Measurements from ENCODE around the gene PPP1R1B. TPM values are rescaled to one million over a fixed set of nuclear protein-coding genes. Genes with fewer than 3 reads are reported as not detected.
A peak's percentile ranks its signal among the peaks of the same experiment; 100 is the strongest.

Gene PPP1R1B
- total RNA-seq, 1 donor from 2014 or later = not detected

DNA sequence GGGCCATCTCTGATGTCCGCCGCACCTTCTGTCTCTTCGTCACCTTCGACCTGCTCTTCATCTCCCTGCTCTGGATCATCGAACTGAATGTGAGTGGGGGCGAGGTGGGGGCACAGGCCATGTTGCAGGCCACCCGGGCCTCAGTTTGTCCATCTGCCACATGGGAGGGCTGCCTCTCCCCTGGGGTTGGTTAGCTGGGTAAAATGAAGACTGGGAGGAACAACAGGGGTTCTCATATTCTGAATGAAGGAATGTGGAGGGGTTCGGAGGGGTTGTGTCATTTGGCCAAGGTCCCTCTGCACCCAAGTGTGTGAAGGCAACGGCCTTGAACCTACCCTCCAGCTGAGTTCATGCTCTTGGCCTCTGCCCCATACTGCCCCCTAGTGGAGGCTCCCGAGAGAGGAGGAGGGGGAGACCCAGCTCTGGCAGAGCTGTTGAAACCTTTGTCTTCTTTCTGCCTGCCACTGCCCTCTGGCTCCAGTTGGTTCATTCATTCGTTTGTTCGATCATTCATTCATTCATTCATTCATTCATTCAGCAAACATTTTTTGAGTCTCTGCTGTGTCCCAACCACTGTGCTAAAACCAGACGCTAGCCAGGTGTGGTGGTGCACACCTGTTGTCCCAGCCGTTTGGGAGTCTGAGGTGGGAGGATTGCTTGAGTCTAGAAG, 27.0 kb downstream of the PPP1R1B start:
- no peak for DNase-seq (ENCODE audit: low read depth)
- no peak overlapping the region for H3K4me3 ChIP-seq (ENCODE audit: low read depth, low read length)
- TF ChIP-seq, protein P1, sequence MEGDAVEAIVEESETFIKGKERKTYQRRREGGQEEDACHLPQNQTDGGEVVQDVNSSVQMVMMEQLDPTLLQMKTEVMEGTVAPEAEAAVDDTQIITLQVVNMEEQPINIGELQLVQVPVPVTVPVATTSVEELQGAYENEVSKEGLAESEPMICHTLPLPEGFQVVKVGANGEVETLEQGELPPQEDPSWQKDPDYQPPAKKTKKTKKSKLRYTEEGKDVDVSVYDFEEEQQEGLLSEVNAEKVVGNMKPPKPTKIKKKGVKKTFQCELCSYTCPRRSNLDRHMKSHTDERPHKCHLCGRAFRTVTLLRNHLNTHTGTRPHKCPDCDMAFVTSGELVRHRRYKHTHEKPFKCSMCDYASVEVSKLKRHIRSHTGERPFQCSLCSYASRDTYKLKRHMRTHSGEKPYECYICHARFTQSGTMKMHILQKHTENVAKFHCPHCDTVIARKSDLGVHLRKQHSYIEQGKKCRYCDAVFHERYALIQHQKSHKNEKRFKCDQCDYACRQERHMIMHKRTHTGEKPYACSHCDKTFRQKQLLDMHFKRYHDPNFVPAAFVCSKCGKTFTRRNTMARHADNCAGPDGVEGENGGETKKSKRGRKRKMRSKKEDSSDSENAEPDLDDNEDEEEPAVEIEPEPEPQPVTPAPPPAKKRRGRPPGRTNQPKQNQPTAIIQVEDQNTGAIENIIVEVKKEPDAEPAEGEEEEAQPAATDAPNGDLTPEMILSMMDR (IDR thresholded peaks at IDR 0.05; ENCODE audit: insufficient read depth, low read length, poor library complexity, severe bottlenecking) = peak; percentile 76

DNA sequence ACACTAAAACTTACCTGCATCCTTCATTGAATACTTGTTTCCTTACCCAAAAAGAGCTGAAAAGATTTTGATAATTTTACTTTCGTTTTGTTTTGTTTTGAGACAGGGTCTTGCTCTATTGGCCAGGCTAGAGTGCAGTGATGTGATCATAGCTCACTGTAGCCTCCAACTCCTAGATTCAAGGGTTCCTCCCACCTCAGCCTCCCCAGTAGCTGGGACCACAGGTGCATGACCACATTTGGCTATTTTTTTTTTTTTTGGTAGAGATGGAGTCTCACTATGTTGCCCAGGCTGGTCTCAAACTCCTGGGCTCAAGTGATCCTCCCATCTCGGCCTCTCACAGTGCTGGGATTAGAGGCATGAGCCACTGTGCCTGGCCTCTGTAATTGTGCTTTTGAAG, 28.4 kb downstream of the PPP1R1B start:
- H3K4me3 ChIP-seq (ENCODE audit: low read depth, low read length) = no peak overlapping the region
- H3K36me3 ChIP-seq (ENCODE audit: control insufficient read depth, insufficient read depth, low read length) = no peaks in the 10 kb centered on the region
- no peak for DNase-seq (ENCODE audit: low read depth)
- no peaks in the 10 kb centered on the region for H3K27me3 ChIP-seq (ENCODE audit: control insufficient read depth, insufficient read depth, low read length)
- TF ChIP-seq, protein P1 (IDR thresholded peaks at IDR 0.05; ENCODE audit: insufficient read depth, low read length, poor library complexity, severe bottlenecking) = no peak

More for the DNA sequence above, 27.0 kb downstream of the PPP1R1B start:
- H3K36me3 ChIP-seq (ENCODE audit: control insufficient read depth, insufficient read depth, low read length) = no peaks in the 10 kb centered on the region
- no peaks in the 10 kb centered on the region for H3K27me3 ChIP-seq (ENCODE audit: control insufficient read depth, insufficient read depth, low read length)

DNA sequence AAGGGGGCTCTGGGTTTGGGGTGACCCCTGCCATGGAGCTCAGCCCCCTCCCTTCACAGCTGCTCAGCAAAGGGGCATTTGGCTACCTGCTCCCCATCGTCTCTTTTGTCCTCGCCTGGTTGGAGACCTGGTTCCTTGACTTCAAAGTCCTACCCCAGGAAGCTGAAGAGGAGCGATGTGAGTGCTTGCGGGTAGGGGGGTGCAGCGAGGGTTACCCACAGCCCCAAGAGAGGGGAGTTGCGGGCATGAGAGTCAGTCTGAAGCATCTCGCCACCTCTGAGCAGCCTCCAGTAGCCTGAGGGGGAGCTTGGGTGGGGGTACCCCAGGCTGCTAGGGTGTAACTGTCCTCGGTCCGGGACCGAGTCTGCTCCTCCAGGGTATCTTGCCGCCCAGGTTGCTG, 31.6 kb downstream of the PPP1R1B start:
- no peak for DNase-seq (ENCODE audit: low read depth)
- no peaks in the 10 kb centered on the region for H3K27me3 ChIP-seq (ENCODE audit: control insufficient read depth, insufficient read depth, low read length)
- H3K36me3 ChIP-seq (ENCODE audit: control insufficient read depth, insufficient read depth, low read length) = no peaks in the 10 kb centered on the region
- TF ChIP-seq, protein P1 (IDR thresholded peaks at IDR 0.05; ENCODE audit: insufficient read depth, low read length, poor library complexity, severe bottlenecking) = no peak
- H3K4me3 ChIP-seq (ENCODE audit: low read depth, low read length) = no peak overlapping the region

DNA sequence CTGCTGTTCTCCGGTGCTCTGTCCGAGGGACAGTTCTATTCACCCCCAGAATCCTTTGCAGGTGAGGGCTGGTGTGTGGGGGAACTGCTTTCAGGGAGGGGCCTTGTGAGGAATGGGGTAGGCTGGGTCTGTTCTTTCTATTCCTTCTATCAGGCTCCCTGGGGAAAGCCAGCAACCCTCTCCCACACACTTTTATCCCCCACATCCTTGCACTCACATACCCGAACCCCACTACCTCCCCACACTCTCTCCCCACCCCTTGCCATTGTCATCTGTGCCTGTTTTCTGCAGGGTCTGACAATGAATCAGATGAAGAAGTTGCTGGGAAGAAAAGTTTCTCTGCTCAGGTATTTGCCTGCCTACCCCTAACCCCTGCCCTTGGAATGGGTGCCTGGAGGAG, 32.0 kb downstream of the PPP1R1B start:
- Histone ChIP-seq H3K36me3 (ENCODE audit: control insufficient read depth, insufficient read depth, low read length) (no peaks in the 10 kb centered on the region), H3K4me3 (ENCODE audit: low read depth, low read length) (no peak overlapping the region), H3K27me3 (ENCODE audit: control insufficient read depth, insufficient read depth, low read length) (no peaks in the 10 kb centered on the region)
- TF ChIP-seq, protein P1 (IDR thresholded peaks at IDR 0.05; ENCODE audit: insufficient read depth, low read length, poor library complexity, severe bottlenecking) = no peak
- no peak for DNase-seq (ENCODE audit: low read depth)

DNA sequence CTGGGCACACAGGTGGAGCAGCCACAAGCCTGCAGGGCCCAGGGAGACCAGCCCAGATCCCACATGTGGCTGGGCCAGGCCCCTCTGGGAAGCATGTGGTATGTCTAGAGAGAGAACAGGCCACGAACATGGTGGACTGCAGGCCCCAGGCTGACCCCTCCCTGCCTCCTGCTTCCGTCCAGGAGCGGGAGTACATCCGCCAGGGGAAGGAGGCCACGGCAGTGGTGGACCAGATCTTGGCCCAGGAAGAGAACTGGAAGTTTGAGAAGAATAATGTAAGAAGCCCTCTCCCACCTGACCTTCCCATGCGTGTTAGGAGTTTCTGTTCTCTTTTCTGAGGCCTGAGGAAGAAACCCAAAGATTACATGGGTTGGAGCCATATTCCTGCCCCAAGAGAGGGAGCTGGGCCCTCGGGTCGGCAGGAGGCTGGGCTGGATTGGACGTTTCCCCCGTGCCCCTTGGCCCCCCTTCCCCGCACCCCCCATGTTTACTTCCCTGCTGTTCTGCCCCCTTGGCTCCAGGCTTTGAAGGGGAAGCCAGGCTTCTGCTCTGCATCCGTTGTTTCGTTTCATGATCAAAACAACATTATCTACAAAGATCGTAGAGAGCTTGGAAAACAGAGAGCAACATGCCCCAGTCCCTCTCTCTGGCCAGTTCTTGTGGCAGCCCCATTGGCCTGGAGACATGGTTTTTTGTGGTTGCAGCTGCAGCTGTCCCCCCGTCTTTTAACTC, 32.7 kb downstream of the PPP1R1B start:
- Histone ChIP-seq H3K4me3 (ENCODE audit: low read depth, low read length) (no peak overlapping the region), H3K27me3 (ENCODE audit: control insufficient read depth, insufficient read depth, low read length) (no peaks in the 10 kb centered on the region), H3K36me3 (ENCODE audit: control insufficient read depth, insufficient read depth, low read length) (no peaks in the 10 kb centered on the region)
- DNase-seq (ENCODE audit: low read depth) = no peak
- TF ChIP-seq, protein P1 (IDR thresholded peaks at IDR 0.05; ENCODE audit: insufficient read depth, low read length, poor library complexity, severe bottlenecking) = no peak
